NCI-H1694 (cell line): ENCODE results near the gene DBR1.
A peak's percentile ranks its signal among the peaks of the same experiment; 100 is the strongest.

ENCODE experiments used
- DNase-seq: peaks from one replicate; lab custom pipeline; 2025; lab: John Stamatoyannopoulos, UW

Gene DBR1

DNA sequence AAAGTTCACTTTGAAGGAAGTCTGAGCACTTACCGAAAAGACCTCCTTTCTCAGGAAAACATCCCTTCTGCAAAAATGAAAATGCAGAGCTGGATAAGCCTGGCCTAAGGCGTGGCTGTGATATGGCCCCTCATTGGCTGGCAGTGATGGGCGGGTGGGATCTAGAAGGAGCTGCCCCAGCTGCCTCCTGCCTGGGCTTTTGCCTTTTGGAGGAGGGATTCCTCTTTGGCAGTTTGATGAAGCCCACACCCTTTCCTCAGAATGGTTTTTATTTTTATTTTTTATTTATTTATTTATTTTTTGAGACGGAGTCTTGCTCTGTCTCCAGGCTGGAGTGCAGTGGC lies 55.3 kb downstream of the DBR1 start:
- DNase-seq: no peak

GRCh38 chr3:138118612-138119422 lies 55.9 kb downstream of the DBR1 start:
- peak; percentile 85 for DNase-seq

GRCh38 chr3:138114988-138115971 lies 59.4 kb downstream of the DBR1 start, which contains the start of gene DZIP1L:
Gene DZIP1L (minus strand): TSS chr3:138115608. CDS start chr3:138103971, 11,637 bp downstream.
- peak; percentile 66 for DNase-seq

GRCh38 chr3:138114431-138114918 lies 60.2 kb downstream of the DBR1 start:
- DNase-seq: no peak

DNA sequence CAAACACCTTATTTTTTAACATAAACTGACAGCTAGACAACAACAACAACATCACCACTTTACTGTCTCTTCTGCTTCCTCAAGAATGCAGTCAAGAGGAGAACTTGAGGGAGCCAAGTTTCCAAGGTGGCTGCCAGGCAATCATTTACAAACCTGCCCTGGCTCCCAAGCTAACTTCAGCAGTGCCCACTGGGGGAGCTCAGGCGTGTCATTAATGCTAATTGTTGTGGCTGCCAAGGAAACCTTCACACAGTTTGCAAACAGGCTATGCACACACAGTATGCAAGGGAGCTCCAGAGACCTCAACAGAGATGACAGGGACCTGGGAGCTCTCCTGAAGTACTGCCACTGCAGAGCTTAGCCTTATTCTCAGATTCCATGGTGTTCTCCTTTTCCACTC lies 61.4 kb downstream of the DBR1 start:
- no peak for DNase-seq

- no peak for DNase-seq
Measured at GRCh38 chr3:138112362-138112761, 62.4 kb downstream of the DBR1 start.
